Stimulated activated CD4-positive, alpha-beta T cell treated with anti-CD3 and anti-CD28 coated beads, Interleukin-1b, Interleukin-23, amount 100 ng/mL, for 1 hour (primary cell): Measurements from ENCODE around the gene CCDC188.

Experiments
- DNase-seq, 2 donors: peaks; one replicate each; pipeline ENCODE4 v3.0.0-alpha.2; 2020; ENCODE audit warnings: low read depth in 2 of 2

The CCDC188 gene

DNA sequence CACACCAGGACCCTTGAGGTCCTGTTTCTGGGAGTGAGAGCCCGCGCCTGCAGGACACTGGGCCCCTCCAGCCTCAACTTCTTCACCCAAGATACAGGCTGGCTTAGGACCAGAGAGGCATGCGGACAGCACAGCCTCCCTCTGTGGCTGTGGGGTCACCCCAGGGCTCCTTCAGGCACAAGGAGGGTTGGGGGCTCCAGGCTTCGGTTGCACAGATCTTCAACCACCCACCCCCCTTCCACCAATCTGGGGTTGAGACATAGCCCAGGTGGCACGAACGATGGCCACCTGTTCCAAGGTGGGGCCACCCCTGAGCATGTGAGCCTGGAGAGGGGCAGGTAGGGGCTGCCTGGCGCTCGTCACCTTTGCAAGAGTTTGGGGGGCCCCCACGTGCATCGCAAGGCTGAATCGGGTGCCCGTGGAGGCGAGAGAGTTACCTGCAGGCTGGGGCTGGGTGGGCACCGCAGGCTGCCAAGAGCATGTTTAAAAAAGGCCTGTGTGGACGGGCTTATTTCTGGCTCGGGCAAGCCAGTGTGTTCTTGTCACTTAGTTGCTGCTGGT lies 18.1 kb downstream of the CCDC188 start:
- DNase-seq, result no peak

DNA sequence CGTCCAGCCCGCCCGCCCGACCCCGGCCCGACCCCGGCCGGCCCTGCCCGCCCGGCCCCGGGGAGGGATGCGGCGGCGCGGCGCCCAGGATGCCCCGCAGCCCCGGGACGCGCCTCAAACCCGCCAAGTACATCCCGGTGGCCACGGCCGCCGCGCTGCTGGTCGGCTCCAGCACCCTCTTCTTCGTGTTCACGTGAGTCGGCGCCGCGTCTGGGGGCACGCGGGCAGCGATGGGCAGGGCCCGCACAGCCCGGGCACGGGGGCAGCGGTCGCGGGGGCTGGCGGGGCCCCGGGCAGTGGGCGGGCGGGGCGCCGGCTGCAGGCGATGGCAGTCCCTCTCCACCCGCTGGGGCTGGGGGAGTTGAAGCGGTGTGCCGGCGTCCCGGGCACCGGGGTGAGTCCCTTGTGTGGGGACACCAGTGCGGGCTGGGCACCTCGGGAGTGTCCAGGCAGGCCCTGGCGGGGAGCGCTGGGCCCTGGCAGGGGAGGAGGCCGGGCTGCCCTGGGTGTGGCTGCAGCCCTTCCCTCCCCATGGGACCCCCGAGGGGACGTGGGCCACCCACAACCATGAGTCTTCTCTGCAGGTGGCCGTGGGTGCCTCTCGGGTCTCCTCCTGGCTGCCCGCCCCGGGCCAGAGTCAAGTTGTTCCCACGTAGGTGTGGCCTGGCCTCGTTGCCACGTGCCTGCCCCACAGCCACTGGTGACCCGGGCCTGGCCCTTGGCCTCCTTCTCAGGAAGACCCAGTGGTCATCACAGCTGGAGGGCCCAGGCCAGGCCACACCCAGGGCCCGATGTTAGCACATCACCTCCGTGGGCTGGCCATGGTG lies 18.8 kb downstream of the CCDC188 start:
- DNase-seq, result no peak

DNA sequence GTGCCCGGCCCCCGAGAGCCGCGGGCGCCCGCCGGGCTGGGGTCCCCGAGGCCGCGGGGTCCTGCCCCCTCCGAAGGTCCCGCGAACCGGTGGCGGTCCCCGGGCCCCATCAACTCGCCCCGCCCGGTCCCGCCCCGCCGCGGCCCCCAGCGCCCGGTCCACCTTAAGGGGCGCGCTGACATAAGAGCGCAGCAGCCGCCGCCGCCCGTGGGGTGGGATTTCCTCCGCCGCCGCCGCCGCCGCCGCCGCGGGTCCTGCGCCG lies 19.3 kb downstream of the CCDC188 start, which contains the start of gene ZDHHC8:
ZDHHC8 (plus strand) TSS at position 208 of the 262 bp plus-strand sequence. CDS start 144 bp downstream, outside the sequence.
- peak in 1 of 2 donors; percentile 24 for DNase-seq

DNA sequence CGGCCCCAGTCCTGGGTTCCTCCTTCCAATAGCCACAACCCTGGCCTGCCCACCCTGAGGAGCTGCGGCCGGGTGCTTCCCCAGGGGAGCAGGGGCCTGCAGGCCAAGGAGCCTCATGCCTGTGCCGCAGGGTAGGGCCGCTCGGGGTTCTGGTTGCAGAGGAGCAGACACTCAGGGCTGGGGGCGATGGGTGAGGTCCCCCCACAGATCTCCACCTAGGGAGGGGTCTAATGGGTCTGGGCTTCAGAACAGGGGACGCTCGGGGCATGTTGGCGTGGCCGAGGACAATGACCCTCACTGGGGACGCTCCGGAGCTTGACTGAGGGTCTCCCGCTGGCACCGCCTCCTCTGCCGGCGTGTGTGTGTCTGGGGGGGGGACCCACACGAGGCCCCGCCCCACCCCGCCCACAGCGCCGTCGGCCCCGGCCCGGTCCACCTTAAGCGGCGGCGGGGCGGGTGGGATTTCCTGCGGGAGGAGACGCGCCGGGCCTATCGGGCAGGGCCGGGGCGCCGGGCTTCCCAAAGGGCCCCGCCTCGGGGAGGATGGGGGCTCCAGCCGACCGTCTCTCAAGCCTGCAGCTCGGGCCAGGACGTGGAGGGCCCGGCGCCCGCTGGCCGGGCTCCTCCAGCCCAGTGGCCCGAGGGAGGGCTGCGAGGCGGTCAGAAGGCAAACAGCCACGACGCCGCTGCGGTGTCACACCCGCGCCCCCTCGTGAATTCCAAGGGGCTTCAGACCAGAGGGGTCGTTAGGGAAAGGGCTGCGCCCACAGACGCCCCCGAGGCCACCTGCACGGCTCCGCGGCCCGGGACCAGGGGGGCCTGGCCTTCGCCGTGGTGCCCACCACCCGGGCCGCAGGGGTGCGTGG lies 19.9 kb downstream of the CCDC188 start:
- peak; percentile 50 to 75 for DNase-seq

DNA sequence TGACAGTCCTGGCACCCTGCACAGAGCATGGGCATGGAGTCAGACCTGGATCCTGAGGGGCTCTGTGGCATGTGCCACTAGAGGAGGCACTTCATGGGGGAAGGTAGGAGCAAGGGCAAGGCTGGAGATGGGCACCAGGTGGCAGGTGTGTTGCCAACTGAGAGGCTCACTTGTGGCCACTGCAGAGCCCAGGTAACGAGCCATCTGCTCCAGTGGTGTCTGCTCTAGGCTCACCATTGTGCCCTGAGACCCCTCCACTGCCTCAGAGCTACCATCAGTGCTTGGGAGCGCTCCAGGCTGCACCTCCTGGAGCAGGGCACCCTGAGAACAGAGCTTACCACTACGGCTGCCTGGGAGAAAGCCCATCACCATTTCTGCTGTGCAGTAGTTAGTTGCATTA lies 20.5 kb downstream of the CCDC188 start:
- no peak for DNase-seq

DNA sequence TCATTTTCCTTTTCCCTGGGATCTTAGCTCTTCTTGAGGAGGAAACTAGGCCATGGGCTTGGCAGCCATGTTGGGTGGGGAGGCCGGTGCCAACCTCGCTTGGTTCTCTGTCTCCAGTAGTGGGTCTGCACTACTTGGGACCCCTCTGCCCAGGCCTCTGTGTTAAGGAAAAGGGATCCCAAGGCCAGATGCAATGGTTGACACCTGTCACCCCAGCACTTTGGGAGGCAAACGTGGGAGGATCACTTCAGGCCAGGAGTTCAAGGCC lies 21.2 kb downstream of the CCDC188 start:
- DNase-seq, result no peak

DNA sequence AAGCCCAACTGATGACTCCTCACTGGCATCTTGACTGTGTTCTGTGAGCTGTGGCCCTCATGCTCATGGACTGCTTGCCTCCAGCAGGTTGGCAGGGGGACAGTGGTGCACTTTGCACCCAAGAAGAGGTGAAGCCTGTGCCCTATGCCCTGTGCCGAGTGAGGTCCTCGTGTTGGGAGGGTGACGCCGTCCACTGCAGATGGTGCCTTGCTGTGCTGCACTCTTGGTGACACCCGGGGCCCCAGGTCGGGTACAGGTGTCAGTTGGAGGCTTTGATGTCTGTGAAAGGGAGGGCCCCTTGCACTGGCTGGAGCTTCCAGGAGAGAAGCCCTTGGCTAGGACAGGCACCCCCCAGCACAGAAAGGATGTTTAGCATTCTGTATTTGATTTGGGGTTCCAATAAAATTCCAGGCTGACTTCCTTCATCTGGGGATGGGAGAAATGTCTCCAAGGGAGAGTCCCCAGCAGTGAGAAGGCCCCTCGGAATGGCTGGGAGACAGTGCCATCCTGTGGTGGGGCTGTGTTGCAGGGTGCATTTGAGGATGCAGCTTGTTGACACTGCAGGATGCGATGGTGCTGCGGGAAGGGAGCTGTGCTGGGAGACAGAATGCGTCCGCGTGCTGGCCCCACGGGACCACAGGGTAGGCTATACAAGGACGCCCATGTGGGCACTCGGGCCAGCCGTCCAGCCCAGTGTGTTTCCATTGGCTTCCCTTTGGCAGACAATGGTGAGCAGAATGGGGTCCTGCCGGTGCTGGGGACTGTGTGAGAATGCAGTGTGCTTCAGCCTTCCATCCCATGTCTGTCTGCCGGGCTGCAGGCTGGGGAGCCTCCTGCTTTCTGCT lies 21.7 kb downstream of the CCDC188 start:
- peak in 1 of 2 donors; percentile 19 for DNase-seq

DNA sequence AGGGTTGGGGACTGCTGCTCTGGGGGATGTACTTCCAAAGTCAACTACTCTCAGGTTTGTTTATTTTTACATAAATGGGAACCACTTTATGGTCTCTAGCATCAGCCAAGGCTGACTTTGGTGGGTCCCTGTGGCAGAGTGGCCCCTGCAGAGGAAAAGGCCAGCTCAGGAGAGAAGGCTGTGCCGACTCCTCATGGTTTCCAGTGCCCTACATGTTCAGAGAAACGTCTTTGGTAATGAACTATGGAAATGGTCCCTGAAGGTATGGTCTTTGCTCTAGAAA lies 22.3 kb downstream of the CCDC188 start:
- no peak for DNase-seq

DNA sequence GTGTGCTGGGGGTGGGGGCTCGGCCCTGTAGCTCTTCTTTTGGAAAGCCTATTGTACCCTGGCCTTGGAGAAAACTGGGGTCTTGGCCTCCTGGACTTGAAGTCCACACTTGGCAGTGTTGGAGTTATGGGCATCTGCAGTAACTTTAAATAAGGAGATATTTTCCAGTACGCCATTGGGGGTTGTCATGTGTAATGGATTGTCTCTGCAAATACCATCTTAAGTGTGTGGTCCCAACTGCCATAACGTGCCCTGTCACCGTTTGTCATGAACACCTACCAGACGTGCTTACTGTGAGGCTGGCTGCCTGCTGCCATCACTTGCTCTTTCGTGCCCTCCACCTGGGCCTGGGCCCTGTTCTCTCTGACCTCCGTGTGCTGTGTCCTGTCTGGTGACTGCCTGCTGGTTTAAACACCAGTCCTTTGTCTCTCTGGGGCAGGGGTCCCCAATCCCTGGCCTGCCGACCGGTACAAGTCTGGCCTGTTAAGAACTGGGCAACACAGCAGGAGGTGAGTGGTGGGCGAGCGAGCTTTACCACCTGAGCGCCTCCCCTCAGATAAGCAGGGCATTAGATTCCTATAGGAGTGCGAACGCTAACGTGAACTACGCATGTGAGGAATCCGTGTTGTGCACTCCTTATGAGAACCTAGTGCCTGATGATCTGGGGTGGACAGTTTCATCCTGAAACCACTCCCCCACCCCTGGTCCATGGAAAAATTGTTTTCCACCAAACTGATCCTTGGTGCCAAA lies 22.8 kb downstream of the CCDC188 start:
- DNase-seq, result no peak

DNA sequence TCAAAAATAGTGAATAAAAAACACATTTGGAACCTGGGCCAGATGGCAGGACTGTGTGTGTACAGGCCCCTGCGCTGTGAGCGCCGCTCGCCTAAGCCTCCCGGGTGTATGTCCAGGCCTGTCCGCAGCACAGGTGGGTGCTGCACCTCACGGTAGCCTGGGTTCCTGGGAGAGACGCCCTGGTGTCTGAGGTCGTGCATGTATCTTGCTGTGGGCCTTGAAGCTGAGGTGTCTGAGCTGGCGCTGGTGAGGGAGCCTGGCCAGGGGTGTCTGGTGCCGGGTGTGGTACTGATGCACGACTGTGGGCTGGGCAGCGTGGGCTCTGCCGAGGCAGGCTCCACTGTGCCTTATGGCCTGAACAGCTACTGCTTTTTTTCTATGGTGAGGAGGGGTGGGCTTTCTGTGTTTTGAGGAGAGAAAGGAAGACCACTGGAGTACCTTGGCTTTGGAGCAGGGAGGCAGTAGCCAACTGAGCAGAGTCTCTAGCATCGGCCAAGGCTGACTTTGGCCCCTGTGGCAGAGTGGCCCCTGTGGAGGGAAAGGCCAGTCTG lies 23.5 kb downstream of the CCDC188 start:
- no peak for DNase-seq

DNA sequence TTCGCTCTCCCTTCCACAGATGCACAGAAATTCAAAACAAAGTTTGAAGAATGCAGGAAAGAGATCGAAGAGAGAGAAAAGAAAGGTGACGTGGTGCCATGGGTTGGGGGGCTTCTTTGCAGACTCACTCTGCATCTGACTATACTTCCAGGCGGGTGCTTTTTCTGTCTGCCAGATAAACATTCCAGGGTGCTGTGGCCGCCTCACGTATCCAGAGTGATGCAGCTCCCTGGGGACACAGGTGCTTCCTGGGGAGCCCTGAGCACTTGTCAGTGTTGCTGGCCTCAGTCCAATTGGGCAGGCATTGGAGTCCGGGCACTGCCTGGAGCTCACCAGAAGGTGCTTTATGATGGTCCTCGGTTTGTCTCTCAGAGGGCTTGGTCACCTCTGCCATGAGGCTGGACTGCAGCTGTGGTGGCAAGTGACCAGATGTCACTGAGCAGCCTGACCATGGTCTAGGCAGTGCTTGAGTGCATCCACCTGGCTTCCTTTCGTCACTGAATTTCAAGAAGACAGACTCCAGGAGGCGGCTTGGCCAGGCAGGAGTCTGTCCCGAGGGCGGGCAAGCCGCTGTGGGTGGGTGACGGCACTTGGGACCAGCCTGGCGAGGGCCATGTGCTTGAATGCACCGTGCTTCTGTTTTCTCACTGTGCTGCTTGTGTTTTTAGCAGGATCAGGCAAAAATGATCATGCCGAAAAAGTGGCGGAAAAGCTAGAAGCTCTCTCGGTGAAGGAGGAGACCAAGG lies 24.4 kb downstream of the CCDC188 start:
- no peak for DNase-seq

DNA sequence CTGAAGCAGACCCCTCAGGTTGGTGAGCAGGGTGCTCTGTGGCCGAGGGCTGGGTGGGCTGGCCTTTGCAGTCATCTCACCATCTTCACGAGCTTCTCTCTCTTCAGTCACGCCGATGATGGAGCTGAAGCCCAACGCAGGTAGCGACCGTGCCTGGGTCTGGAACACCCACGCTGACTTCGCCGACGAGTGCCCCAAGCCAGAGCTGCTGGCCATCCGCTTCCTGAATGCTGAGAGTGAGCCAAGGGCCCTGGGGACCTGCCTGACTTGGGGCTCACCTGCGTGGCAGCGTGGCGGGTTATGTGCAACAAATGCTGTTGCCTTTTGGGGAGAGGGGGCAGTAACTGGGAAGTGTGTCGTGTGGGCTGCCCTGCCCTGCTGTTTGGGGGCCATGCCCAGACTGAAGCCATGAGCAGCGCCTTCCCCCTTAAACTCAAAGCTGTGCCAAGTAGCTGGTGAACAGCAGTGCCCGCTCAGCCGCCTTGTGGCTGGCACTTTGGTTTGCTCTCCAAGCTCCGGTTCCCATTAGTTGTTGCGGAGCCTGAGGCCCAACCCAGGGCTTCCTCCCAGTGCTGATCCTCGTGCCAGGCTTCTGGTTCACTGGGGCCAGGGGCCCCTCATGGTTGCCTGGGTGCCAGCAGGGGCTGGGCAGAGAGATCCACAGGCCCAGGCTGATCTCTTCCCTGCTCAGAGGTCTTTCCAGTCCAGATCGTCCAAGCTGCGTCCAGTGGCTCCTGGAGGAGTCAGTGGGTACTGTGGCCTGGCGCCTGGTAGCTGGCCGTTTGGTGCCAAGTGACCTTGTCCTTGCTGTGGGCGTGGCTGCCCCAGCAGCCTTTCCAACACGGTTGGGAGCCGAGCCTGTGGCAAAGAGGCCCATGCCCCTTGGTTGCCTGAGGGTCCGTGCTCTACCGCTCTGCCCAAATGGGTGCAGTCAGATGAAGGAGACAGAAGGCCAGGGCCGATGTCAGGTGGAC lies 25.4 kb downstream of the CCDC188 start:
- DNase-seq, result no peak

DNA sequence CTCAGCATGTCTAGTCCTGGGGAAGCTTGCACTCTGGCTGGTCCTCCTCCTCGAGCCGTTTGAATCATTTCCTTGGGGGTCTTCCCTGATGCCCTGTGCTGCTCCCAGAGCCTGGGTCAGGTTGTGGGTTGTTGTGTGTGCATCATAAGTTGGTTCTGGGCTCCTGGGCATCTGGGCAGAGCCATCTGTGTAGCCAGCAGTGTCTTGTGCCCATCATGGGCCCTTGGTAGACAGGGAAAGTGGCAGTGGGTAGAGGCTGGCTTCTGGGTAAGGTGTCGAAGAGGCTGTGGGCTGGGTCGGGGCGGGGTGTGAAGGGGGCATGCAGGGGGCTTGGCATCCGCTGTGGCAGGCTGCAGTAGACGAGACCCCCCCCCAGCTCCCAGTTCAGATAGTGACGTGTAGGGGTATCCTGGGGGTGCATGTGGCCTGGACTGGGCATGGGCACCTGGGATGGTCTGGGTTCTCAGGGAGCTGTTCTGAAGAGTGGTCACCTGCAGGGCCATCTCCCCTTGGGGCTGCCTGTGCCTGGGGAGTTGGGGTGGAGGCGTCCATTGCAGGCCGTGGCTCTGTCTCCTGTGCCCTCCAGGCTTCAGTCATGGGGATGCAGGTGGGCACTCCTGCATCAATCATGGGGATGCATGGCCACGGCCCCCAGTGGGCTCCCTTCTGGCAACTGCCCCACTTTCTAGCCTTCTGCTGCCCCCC lies 26.6 kb downstream of the CCDC188 start:
- no peak for DNase-seq

DNA sequence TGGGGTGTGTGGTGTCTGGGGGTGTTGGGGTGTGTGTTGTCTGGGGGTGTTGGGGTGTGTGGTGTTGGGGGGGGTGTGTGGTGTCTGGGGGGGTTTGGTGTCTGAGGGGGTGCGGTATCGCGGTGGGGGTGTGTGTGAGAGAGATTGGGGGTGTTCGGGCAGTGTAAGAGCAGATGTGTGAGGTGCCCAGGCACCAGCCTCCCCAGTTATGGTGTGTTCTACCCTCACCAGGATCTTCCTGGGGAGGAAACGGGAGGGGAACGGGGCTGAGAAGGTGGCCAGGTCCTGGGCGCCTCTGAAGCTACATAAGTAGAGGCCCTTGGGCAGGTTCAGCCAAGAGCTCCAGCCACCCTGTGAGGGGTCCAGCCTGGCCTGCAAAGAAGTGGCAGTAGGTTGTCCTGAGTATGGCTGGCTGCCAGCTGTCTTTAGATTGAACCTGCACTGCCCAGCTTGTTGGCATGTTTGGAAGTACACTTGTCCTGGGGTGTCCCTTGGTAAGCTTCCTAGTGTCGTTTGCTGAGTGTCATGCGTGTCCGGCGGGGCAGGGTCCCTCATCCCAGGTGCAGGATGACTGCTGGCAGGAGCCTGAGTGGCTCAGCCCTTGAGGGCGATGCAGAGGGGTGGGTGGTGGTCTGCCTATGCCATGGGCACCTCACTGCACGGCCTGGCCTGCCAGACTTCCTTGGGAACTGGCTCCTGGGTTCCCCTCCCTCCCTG lies 27.3 kb downstream of the CCDC188 start:
- no peak for DNase-seq

DNA sequence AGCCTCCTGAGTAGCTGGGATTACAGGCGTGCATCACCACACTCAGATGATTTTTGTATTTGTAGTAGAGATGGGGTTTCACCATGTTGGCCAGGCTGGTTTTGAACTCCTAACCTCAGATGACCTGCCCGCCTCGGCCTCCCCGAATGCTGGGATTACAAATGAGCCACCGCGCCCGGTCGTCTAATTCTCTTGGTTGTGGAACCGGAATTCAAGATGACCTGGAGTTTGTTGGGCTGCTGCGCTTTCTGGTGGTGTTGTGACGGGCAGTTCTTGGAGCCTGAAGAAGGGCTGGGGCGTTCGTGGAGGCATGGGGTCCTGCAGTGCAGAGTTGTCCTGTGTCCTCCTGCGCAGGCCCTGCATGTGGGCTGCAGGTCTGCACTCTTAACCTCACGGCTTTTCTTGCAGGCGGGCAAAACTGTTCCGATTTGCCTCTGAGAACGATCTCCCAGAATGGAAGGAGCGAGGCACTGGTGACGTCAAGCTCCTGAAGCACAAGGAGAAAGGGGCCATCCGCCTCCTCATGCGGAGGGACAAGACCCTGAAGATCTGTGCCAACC lies 28.9 kb downstream of the CCDC188 start:
- no peak for DNase-seq

DNA sequence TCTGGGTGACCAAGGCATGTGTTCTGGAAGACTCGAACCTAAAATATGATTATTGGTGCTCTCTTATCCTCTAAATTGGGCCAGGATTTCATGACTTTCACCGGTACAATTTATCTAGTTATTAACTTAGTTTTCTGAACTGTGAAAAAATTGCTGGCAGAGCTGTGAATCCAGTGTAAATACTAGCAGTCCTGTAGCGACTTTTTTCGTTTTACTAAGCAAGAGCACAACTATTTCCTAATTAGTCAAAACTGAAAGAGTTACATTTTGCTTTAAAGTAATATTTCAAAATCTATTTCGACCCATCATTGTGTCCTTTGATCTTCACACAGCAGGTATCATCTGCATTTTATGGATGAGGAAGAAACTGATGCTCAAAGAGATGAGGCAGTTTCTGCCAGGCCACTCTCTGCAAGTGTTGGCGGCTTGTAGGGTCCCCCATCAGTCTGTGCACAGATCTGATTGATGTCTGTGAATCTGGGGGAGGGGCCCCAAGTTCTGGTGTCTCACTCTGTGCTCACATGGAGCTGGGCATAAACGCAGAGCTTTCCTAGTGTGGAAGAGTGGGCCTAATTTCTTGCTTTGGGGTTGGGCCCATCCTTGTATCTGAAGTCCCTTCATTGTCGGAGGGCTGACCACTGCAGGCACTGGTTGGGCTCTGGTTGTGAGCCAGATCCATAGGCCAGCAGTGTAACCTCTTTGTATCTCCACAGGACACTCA lies 32.4 kb downstream of the CCDC188 start:
- DNase-seq, result no peak
